ENCODE data around the gene ZNF668.
A peak's percentile ranks its signal among the peaks of the same experiment; 100 is the strongest.
"Not testable (repeated sequence)": the region's sequence is repeated elsewhere in the genome, so short reads cannot be mapped to it uniquely, and the experiment has no call there.

The ZNF668 gene

DNA sequence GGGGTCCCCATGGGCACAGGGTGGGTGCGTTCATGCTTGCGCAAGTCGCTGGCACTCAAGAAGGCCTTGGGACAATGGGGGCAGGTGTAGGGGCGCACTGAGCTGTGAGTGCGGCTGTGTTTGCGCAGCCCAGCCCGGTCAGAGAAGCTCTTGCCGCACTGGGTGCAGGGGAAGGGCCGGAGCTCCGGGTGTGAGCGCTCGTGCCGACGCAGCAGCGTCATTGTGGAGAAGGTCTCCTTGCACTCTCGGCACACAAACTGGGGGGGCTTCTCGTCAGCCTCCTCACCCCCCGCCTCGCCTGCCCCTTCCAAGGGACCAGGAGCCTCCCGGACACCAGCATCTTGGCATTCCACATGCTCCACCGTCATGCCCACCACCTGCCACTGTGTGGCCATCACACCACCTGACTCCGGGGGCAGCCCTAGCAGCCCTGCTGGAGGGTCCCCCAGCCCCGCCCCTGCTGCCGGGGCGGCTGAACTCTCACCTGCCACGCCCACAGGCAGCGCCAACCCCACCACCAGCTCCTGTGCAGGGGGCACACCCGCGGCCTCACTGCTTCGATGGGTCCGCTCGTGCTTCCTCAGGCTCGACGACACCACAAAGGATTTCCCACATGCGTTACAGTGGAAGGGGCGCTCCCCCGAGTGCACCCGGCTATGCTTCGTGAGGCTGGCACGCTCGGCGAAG is 12.8 kb downstream of the ZNF668 start:
- DNase-seq (ENCODE audit: low read depth in 2 of 2): no peak

GRCh38 chr16:31055613-31056012 is 18.4 kb downstream of the ZNF668 start:
- no peak for DNase-seq (ENCODE audit: low read depth in 2 of 2)

DNA sequence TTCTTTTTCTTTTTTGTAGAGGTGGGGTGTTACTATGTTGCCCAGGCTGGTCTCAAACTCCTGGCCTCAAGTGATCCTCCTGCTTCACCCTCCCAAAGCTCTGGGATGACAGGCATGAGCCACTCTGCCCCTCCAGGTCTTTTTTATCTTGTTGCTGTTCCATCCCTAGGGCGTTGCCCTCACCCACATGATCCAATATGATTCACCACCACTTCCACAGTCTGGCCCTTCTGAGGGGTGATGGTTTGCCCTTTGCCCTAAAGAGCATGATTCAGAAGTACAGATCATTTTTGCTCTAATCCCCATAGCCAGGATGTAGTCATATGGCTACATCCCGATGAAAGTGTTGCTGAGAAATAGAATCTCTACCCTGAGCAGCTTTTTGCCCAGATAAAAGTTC is 21.9 kb downstream of the ZNF668 start:
- DNase-seq (ENCODE audit: low read depth in 2 of 2): no peak

DNA sequence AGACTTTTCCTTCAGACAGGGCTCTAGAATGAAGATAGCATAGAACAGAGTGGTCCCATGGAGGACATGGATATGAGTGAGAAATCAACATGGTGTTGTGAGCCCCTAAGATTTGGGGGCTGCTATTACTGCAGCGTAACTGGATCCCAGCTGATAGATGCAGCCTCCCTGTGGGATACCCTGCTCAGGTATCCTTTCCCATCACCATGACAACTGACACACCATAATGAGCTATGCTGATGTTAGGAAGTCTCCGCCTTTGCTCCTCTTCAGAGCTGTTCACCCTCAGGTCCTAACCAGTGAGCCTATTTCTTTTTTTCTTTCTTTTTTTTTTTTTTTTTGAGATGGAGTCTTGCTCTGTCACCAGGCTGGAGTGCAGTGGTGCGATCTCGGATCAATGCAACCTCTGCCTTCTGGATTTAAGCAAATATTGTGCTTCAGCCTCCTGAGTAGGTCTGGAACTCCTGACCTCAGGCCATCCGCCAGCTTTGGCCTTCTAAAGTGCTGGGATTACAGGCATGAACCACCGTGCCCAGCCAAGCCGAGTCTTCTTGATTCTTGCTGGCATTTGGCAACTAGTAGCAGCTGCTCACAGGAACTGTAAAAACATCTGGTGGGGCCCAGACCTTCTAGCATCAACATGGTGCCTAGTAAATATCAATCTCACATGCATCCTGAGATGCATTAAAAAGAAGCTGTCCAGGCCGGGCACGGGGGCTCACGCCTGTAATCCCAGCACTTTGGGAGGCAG is 23.6 kb downstream of the ZNF668 start:
- DNase-seq (ENCODE audit: low read depth in 2 of 2): no peak

GRCh38 chr16:31043898-31044481 is 30.1 kb downstream of the ZNF668 start:
- no peak for DNase-seq (ENCODE audit: low read depth in 2 of 2)

DNA sequence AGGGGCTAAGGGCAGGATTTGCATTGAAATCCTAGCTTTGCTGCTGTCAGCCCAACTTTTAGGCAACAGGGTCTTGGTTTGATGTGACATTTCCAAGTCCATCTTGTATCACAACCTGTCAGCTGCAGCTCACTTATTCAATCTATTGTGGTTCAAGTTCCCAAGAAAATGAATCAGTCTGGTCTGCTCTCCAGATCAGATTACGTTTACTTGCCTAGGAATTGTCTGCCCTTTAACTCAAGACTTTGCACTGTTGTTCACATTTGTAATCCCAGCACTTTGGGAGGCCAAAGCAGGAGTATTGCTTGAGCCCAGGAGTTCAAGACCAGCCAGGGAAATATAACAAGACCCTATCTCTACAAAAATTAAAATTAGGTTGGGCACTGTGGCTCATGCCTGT is 30.7 kb downstream of the ZNF668 start:
- no peak for DNase-seq (ENCODE audit: low read depth in 2 of 2)

DNA sequence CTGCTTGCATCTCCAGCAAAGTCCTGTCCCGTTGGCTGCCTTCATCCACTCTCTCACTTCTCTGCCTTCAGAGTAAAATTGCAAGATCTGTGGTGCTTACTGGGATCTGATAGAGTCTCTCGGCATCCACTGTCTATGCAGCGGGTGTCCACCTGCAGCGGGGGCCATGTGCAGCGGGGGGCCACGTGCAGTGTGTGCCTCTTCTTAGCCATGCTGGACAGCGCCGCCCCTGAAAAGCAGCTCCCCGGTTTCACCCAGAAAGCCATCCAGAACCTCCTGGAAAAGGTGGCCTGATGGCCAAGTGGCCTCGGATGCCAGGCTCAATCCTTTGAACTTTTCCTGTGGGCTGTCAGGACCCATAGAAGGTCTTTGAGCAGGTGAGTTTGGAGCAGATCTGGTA is 31.2 kb downstream of the ZNF668 start:
- no peak for DNase-seq (ENCODE audit: low read depth in 2 of 2)

GRCh38 chr16:31038993-31039392 is 35.0 kb downstream of the ZNF668 start:
- DNase-seq (ENCODE audit: low read depth in 2 of 2): no peak

GRCh38 chr16:31036691-31037090 is 37.3 kb downstream of the ZNF668 start:
- DNase-seq (ENCODE audit: low read depth in 2 of 2): no peak

DNA sequence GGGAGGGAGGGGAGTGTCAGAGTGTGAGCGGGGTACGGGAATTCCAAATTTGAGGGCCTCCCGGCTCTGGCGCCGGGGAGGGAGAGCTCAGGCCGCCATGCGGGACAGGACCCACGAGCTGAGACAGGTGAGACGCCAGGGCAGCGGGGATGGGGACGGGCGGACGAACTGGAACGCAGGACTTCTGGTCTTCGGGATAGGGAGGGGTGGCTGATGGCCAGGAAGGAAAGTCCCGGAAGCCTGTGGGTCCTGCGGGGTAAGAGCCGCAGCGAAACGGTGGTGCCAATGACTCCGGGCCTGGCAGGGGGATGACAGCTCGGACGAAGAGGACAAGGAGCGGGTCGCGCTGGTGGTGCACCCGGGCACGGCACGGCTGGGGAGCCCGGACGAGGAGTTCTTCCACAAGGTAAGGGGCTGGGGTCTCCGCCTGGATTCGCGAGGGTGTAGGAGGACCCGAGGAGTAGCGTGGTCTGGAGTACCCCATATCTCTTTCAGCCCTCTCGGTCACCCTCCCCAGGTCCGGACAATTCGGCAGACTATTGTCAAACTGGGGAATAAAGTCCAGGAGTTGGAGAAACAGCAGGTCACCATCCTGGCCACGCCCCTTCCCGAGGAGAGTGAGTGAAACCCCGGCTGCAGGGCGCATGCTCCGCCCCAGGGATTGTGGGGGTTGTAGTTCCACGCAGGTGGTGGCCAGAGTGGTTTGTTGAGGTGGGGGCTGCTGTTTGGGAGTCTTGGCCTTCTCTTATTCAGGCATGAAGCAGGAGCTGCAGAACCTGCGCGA is 40.1 kb downstream of the ZNF668 start:
- DNase-seq (ENCODE audit: low read depth in 2 of 2): peak; percentile 81 to 84

GRCh38 chr16:31032736-31033708 is 41.0 kb downstream of the ZNF668 start, which contains the start of gene STX4:
Gene STX4 (plus strand): TSS chr16:31033558. CDS start chr16:31033806, 248 bp downstream.
- peak; percentile 96 for DNase-seq (ENCODE audit: low read depth in 2 of 2)

DNA sequence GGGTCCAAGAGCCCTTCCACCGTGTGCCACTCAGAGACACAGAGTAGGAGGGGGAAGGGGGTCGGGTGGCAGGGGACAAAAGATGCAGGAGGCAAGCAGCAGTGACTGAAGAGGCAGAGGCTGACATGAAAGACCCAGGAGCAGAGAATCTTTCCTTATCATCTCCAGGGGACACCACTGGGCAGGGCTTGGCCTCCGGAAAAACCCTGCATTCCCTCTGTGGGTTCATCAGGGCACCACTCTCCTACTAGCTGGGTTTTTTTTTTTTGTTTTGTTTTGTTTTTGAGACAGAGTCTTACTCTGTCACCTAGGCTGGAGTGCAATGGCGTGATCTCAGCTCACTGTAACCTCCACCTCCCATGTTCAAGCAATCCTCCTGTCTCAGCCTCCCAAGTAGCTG is 42.8 kb downstream of the ZNF668 start:
- DNase-seq (ENCODE audit: low read depth in 2 of 2): no peak

- no peak for DNase-seq (ENCODE audit: low read depth in 2 of 2)
Observed at GRCh38 chr16:31029272-31029671, 44.8 kb downstream of the ZNF668 start.

DNA sequence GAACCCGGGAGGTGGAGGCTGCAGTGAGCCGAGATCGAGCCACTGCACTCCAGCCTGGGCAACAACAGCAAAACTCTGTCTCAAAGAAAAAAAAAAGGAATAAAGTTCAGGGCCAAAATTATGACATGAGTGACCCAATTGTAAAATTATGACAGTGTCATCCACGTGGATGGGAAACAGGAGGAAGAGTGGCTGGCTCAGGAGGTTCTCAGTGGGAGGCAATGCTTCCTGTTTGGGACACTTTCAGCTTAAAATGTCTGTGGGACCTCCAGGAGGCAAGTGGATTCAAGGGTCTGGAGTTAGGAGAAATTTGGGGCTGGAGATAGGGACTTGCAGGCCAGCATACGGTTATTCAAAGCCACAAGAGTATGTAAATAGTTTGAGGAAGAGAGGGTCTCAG is 48.7 kb downstream of the ZNF668 start:
- no peak for DNase-seq (ENCODE audit: low read depth in 2 of 2)

- no peak for DNase-seq (ENCODE audit: low read depth in 2 of 2)
Observed at GRCh38 chr16:31023627-31024226, 50.3 kb downstream of the ZNF668 start.

GRCh38 chr16:31023252-31023602 is 50.8 kb downstream of the ZNF668 start:
- DNase-seq (ENCODE audit: low read depth in 2 of 2): no peak

- no peak for DNase-seq (ENCODE audit: low read depth in 2 of 2)
Observed at GRCh38 chr16:31022544-31023251, 51.3 kb downstream of the ZNF668 start.

DNA sequence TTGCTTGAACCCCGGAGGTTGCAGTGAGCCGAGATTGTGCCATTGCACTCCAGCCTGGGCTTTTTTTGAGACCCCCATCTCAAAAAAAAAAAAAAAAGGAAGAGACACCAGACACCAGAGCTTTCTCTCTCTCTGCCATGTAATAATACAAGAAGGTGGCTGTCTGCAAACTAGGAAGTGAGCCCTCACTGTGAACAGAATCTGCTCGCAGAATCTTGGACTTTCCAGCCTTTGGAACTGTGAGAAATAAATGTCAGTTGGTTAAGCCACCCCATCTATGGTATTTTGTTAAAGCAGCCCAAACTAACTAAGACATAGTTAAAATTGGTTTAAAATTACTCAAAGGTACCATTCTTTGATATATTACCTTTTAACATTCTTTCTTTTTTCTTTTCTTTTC is 53.5 kb downstream of the ZNF668 start:
- no peak for DNase-seq (ENCODE audit: low read depth in 2 of 2)

GRCh38 chr16:31017756-31018155 is 56.3 kb downstream of the ZNF668 start:
- not testable (repeated sequence) for DNase-seq (ENCODE audit: low read depth in 2 of 2)

DNA sequence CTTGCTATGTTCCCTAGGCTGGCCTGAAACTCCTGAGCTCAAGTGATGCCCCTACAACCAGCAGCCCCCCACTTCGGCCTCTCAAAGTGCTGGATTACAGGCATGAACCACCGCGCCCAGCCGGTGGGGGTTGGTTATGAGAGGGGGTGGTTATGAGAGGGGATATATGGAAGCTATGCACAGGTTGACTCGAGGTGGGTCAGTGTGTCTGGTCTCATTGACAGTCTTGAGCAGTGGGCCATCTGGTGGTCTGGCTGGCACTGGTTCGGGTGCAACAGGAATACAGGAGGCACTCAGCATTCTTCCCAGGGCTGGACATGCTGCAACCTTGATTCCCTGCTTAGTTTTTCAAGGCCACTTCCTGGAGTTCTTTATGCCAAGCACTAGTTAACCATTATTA is 58.0 kb downstream of the ZNF668 start:
- DNase-seq (ENCODE audit: low read depth in 2 of 2): no peak
